Kidney (tissue), 22 donors: ENCODE results near the gene VPS8. TPM values are rescaled to one million over a fixed set of nuclear protein-coding genes. Genes with fewer than 3 reads are reported as not detected.

Experiments used
- DNase-seq, 5 donors: peaks; one replicate each; pipeline ENCODE4 v3.0.0-alpha.2; 2013 to 2020
- FAIRE-seq: peaks from 2 replicates; lab custom pipeline; 2012; peaks lifted over from hg19 to GRCh38; lab: Jason Lieb, UNC
- H3K27ac ChIP-seq, 2 donors: one replicate each; pipeline ENCODE4 v1.7.0; 2013; ENCODE audit warnings: low read depth in 2 of 2, low read length in 2 of 2, inconsistent platforms in 1 of 2
- H3K27me3 ChIP-seq: one replicate; pipeline ENCODE4 v1.7.1; 2013; ENCODE audit warnings: low read length, inconsistent platforms; ENCODE audit not compliant: control insufficient read depth, insufficient read depth
- H3K36me3 ChIP-seq, 3 donors: one replicate each; pipeline versions ENCODE4 v1.7.0 to v1.7.1; 2013; ENCODE audit warnings: low read length in 3 of 3, control low read depth in 1 of 3, inconsistent platforms in 1 of 3; ENCODE audit not compliant: insufficient read depth in 3 of 3, control insufficient read depth in 2 of 3
- H3K4me1 ChIP-seq, 3 donors: one replicate each; pipeline versions ENCODE4 v1.7.0 to v1.7.1; 2013; ENCODE audit warnings: low read length in 3 of 3, inconsistent platforms in 1 of 3, low read depth in 1 of 3; ENCODE audit not compliant: control insufficient read depth in 2 of 3, insufficient read depth in 2 of 3
- H3K4me3 ChIP-seq, 3 donors: one replicate each; pipeline versions ENCODE4 v1.7.0 to v1.8.1; 2013; ENCODE audit warnings: low read length in 3 of 3, control low read depth in 1 of 3, inconsistent platforms in 1 of 3
- H3K9ac ChIP-seq, 3 donors: one replicate each; pipeline versions ENCODE4 v1.7.0 to v1.7.1; 2013; ENCODE audit warnings: low read length in 3 of 3, control low read depth in 1 of 3, inconsistent platforms in 1 of 3
- H3K9me3 ChIP-seq, 3 donors: one replicate each; pipeline versions ENCODE4 v1.7.0 to v1.7.1; 2013; ENCODE audit warnings: low read length in 3 of 3, control low read depth in 1 of 3, inconsistent platforms in 1 of 3; ENCODE audit not compliant: control insufficient read depth in 2 of 3, insufficient read depth in 1 of 3
- intact Hi-C: fragments of 100-400 bp; cut with DNase I; formaldehyde crosslinking; loops from one replicate; pipeline ENCODE4 v1.11.1; 2022
- long read RNA-seq, 10 donors: library from polyadenylated mRNA in 1 of 10; unstranded in 1 of 10; transcript quantifications; one replicate each; pipeline ENCODE4 v2.0.0 and lab custom pipeline, GENCODE V29; 2021 to 2026
- polyA plus RNA-seq: library from polyadenylated mRNA; stranded (reverse); fragments of 350-450 nt; fragmentation: Illumina TruSeq; extraction: RNeasy Lipid Tissue Mini Kit (QIAGEN cat#74804); gene quantifications from one replicate; pipeline ENCODE4 v1.2.3, GENCODE V29; 2014; ENCODE audit warnings: low read depth, low replicate concordance; ENCODE audit not compliant: insufficient read depth
- total RNA-seq: library from RNA; stranded (reverse); fragmentation: NEBNext Ultra II Directional; extraction: Animal tissue kit (Norgen Biotek cat#: 25700); gene quantifications from one replicate; pipeline ENCODE4 v1.2.1, GENCODE V29; 2021
- TF ChIP-seq, protein P1 (sequence below): IDR thresholded peaks from 3 replicates; pipeline ENCODE4 v1.5.1; 2012; ENCODE audit warnings: mild to moderate bottlenecking, moderate library complexity, borderline replicate concordance; ENCODE audit not compliant: insufficient read depth; ENCODE audit errors: extremely low read depth
- donor health status: control.
- donor health status: control.
- donor health status: control.
- donor health status: control.
- donor health status: control.
- donor health status: DM: yes; HTN: yes; CAD: no.
- donor health status: Normal renal cell carcinoma (clear cell type).

The VPS8 gene, protein sequence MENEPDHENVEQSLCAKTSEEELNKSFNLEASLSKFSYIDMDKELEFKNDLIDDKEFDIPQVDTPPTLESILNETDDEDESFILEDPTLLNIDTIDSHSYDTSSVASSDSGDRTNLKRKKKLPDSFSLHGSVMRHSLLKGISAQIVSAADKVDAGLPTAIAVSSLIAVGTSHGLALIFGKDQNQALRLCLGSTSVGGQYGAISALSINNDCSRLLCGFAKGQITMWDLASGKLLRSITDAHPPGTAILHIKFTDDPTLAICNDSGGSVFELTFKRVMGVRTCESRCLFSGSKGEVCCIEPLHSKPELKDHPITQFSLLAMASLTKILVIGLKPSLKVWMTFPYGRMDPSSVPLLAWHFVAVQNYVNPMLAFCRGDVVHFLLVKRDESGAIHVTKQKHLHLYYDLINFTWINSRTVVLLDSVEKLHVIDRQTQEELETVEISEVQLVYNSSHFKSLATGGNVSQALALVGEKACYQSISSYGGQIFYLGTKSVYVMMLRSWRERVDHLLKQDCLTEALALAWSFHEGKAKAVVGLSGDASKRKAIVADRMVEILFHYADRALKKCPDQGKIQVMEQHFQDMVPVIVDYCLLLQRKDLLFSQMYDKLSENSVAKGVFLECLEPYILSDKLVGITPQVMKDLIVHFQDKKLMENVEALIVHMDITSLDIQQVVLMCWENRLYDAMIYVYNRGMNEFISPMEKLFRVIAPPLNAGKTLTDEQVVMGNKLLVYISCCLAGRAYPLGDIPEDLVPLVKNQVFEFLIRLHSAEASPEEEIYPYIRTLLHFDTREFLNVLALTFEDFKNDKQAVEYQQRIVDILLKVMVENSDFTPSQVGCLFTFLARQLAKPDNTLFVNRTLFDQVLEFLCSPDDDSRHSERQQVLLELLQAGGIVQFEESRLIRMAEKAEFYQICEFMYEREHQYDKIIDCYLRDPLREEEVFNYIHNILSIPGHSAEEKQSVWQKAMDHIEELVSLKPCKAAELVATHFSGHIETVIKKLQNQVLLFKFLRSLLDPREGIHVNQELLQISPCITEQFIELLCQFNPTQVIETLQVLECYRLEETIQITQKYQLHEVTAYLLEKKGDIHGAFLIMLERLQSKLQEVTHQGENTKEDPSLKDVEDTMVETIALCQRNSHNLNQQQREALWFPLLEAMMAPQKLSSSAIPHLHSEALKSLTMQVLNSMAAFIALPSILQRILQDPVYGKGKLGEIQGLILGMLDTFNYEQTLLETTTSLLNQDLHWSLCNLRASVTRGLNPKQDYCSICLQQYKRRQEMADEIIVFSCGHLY (N-terminal part only)
- total RNA-seq (55.0 TPM), polyA plus RNA-seq (10.8 TPM)
- long read RNA-seq, donor 1, full-length matches to known transcripts = 2 of 2 reads
- long read RNA-seq, donor 1, partial matches to known transcripts = 0 of 2 reads
- long read RNA-seq, donor 1, other reads (novel, unspliced or antisense) = 0 of 2 reads
- long read RNA-seq, donor 2, full-length matches to known transcripts = 2 of 2 reads
- long read RNA-seq, donor 2, partial matches to known transcripts = 0 of 2 reads
- long read RNA-seq, donor 2, other reads (novel, unspliced or antisense) = 0 of 2 reads
- long read RNA-seq, donor 3, full-length matches to known transcripts = 2 of 2 reads
- long read RNA-seq, donor 3, partial matches to known transcripts = 0 of 2 reads
- long read RNA-seq, donor 3, other reads (novel, unspliced or antisense) = 0 of 2 reads
- long read RNA-seq, donor 4, partial matches to known transcripts = 0 of 1 reads
- long read RNA-seq, donor 4, other reads (novel, unspliced or antisense) = 0 of 1 reads
- long read RNA-seq, donor 5 = 0 reads
- long read RNA-seq, donor 6, full-length matches to known transcripts = 4 of 4 reads
- long read RNA-seq, donor 6, partial matches to known transcripts = 0 of 4 reads
- long read RNA-seq, donor 6, other reads (novel, unspliced or antisense) = 0 of 4 reads
- long read RNA-seq, donor 7, full-length matches to known transcripts = 11 of 26 reads
- long read RNA-seq, donor 7, partial matches to known transcripts = 2 of 26 reads
- long read RNA-seq, donor 7, other reads (novel, unspliced or antisense) = 13 of 26 reads
- long read RNA-seq, donor 8, partial matches to known transcripts = 7 of 7 reads
- long read RNA-seq, donor 8, other reads (novel, unspliced or antisense) = 0 of 7 reads
- long read RNA-seq, donor 9 = 0 reads
- long read RNA-seq, donor 10 = 0 reads

DNA sequence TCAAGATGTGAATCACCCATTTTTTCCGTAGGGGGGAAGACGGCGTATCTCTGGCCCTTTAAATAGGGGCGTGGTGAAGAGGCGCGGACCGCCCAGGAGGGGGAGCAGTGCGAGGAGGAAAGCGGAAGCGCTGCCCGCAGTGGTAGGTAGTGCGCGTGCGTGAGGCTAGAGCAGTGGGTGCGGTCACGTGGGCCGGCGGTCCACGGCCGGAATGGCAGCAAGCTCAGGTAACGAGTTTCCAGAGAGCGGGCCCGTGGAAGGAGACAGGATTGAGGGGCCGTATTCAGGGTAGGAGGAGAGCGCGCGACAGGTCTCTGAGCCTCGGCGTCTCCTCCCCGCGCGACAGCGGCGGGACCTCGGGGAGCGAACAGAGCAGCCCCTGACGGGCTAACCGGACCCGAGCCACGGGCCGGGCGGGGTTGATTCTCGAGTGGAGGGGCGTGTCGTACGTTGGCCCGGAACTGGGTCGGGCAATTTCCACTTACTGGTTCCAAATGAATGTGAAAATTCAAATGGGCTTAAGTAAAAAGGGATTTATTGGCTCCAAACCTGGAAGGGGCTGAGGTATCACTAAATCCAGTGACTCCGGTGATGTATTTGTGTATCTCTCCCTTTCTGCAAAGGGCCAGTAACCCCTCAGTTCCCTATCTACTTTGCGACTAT lies at the start of gene VPS8:
VPS8 (plus strand) TSS at position 168 of the 663 bp plus-strand sequence. CDS start 12,467 bp downstream, outside the sequence.
- TF ChIP-seq, protein P1, sequence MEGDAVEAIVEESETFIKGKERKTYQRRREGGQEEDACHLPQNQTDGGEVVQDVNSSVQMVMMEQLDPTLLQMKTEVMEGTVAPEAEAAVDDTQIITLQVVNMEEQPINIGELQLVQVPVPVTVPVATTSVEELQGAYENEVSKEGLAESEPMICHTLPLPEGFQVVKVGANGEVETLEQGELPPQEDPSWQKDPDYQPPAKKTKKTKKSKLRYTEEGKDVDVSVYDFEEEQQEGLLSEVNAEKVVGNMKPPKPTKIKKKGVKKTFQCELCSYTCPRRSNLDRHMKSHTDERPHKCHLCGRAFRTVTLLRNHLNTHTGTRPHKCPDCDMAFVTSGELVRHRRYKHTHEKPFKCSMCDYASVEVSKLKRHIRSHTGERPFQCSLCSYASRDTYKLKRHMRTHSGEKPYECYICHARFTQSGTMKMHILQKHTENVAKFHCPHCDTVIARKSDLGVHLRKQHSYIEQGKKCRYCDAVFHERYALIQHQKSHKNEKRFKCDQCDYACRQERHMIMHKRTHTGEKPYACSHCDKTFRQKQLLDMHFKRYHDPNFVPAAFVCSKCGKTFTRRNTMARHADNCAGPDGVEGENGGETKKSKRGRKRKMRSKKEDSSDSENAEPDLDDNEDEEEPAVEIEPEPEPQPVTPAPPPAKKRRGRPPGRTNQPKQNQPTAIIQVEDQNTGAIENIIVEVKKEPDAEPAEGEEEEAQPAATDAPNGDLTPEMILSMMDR = peak; percentile 72
- Histone ChIP-seq H3K9me3 (no peaks in the 10 kb centered on the region), H3K4me3 (peak within 1 kb of the TSS; percentile 92 to 98 (median 97)), H3K27me3 (no peaks in the 10 kb centered on the region), H3K9ac (peak within 1 kb of the TSS; percentile 77 to 81 (median 78)), H3K27ac (peak within 1 kb of the TSS; percentile 62 to 73), H3K36me3 (no peaks in the 10 kb centered on the region), H3K4me1 (peaks cover 0 to 7% (median 7%) of the 10 kb centered on the region in 3 donors)
- peak; percentile 30 for FAIRE-seq
- peak; percentile 96 to 98 (median 98) for DNase-seq
- intact Hi-C loops = no loop called here

DNA sequence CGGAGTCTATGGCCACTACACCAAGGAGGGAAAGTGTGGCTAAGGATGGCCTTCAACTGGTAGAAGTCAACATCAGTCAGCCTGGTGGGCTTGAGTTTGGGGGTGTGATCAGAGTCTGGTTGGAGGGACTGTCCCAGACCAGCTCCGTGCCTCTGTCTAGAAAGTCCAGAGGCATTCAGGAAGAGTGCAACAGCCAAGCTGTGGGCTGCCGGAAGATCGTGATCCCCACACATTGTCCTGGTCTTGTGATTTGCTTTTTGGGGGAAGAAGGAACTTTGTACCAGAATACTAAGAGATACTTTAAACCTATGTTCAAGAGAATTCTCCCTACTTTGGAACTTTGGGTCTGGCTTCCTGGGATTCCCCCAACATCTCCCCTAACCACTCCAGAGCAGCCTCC lies 47.8 kb upstream of the VPS8 start:
- no peaks in the 10 kb centered on the region for H3K36me3 ChIP-seq

More for the DNA sequence above, 47.8 kb upstream of the VPS8 start:
- TF ChIP-seq, protein P1 = no peak
- Histone ChIP-seq H3K27me3 (no peaks in the 10 kb centered on the region), H3K27ac (no peak overlapping the region), H3K4me1 (peaks cover 0 to 10% (median 2%) of the 10 kb centered on the region in 3 donors), H3K9ac (no peak overlapping the region), H3K9me3 (no peaks in the 10 kb centered on the region), H3K4me3 (no peak overlapping the region)
- DNase-seq (peak in 1 of 5 donors; percentile 17), FAIRE-seq (no peak)
- intact Hi-C loops = no loop called here
